Retinal pigment epithelial cell (primary cell): ENCODE data around the gene RASA4B.
"Not testable (repeated sequence)": the region's sequence is repeated elsewhere in the genome, so short reads cannot be mapped to it uniquely, and the experiment has no call there.

Experiments used
- DNase-seq: peaks from one replicate; pipeline ENCODE4 v3.0.0-alpha.2; 2010; ENCODE audit warnings: low read depth
- H3K4me3 ChIP-seq: 2 replicates; pipeline ENCODE4 v1.5.1; 2011; ENCODE audit warnings: mild to moderate bottlenecking, low read length, control low read depth, moderate library complexity

RASA4B gene

GRCh38 chr7:102514881-102515721 is 2.5 kb downstream of the RASA4B start:
- DNase-seq, H3K4me3 ChIP-seq: not testable (repeated sequence)

GRCh38 chr7:102512642-102513221 is 4.8 kb downstream of the RASA4B start:
- not testable (repeated sequence) for H3K4me3 ChIP-seq, DNase-seq

- H3K4me3 ChIP-seq, DNase-seq: not testable (repeated sequence)
Measured at GRCh38 chr7:102511860-102512522, 5.6 kb downstream of the RASA4B start.

GRCh38 chr7:102510575-102510974 is 7.0 kb downstream of the RASA4B start:
- H3K4me3 ChIP-seq, DNase-seq: not testable (repeated sequence)

GRCh38 chr7:102507410-102508088 is 10.0 kb downstream of the RASA4B start:
- not testable (repeated sequence) for DNase-seq, H3K4me3 ChIP-seq

- DNase-seq, H3K4me3 ChIP-seq: not testable (repeated sequence)
Measured at GRCh38 chr7:102505298-102506185, 12.0 kb downstream of the RASA4B start.

- not testable (repeated sequence) for DNase-seq, H3K4me3 ChIP-seq
Measured at GRCh38 chr7:102503141-102503540, 14.4 kb downstream of the RASA4B start.

- not testable (repeated sequence) for DNase-seq, H3K4me3 ChIP-seq
Measured at GRCh38 chr7:102498321-102498720, 19.3 kb downstream of the RASA4B start.

- not testable (repeated sequence) for DNase-seq, H3K4me3 ChIP-seq
Measured at GRCh38 chr7:102497308-102497707, 20.3 kb downstream of the RASA4B start.

- DNase-seq, H3K4me3 ChIP-seq: not testable (repeated sequence)
Measured at GRCh38 chr7:102496861-102497260, 20.7 kb downstream of the RASA4B start.

GRCh38 chr7:102494473-102495149 is 23.0 kb downstream of the RASA4B start:
- DNase-seq, H3K4me3 ChIP-seq: not testable (repeated sequence)

GRCh38 chr7:102494026-102494425 is 23.6 kb downstream of the RASA4B start:
- not testable (repeated sequence) for DNase-seq, H3K4me3 ChIP-seq

- DNase-seq: not testable (repeated sequence)
Measured at GRCh38 chr7:102493220-102493935, 24.2 kb downstream of the RASA4B start.

GRCh38 chr7:102490529-102491075 is 27.0 kb downstream of the RASA4B start:
- not testable (repeated sequence) for H3K4me3 ChIP-seq, DNase-seq

More at GRCh38 chr7:102493220-102493935, 24.2 kb downstream of the RASA4B start:
- H3K4me3 ChIP-seq: not testable (repeated sequence)

- not testable (repeated sequence) for DNase-seq, H3K4me3 ChIP-seq
Measured at GRCh38 chr7:102484317-102484716, 33.3 kb downstream of the RASA4B start.

- not testable (repeated sequence) for H3K4me3 ChIP-seq, DNase-seq
Measured at GRCh38 chr7:102481962-102482361, 35.6 kb downstream of the RASA4B start.
